Left renal pelvis (tissue), 4 donors: Measurements from ENCODE around the gene CAMKK1. TPM values are rescaled to one million over a fixed set of nuclear protein-coding genes. Genes with fewer than 3 reads are reported as not detected.
A peak's percentile ranks its signal among the peaks of the same experiment; 100 is the strongest.
"Not testable (repeated sequence)": the region's sequence is repeated elsewhere in the genome, so short reads cannot be mapped to it uniquely, and the experiment has no call there.

Experiments
- DNase-seq, 4 donors: peaks; one replicate each; pipeline ENCODE4 v3.0.0-alpha.2; 2013; ENCODE audit warnings: low read depth in 4 of 4, low spot score in 3 of 4
- polyA plus RNA-seq, 4 donors: library from polyadenylated mRNA; unstranded; fragments of 120-200 nt; gene quantifications; one replicate each; pipeline ENCODE4 v1.2.1, GENCODE V29; 2013; ENCODE audit not compliant: insufficient read length in 4 of 4

CAMKK1 gene
- polyA plus RNA-seq, 4 donors, result 3.2 to 5.5 (median 3.9) TPM

DNA sequence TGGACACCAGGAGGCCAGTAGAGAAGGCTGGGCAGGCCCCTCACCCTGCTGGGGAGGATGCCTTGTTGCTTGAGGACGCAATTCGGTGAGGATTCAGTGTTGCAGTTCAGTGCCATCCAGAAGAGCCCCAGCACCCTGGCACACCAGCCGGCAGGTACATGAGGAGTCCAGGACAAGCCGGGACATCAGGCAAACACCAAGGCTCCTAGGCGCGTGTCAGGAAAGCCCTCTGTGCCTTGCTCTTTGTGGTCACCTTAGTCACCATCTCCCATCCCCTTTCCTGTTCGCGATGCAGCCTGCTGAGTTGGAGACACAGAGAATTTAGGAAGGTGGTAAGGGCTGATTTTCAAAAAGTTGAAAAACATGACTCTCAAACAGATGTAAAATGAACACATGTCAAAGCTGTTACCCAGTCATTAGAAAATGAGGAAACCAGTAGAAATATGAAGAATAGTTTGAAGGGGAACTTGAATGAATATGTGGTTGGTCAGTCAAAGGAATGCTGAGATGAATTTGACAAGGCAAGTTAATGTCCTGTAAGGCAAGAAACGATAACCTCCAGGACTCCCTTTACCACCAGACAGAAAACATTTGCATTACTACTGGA lies 44.5 kb downstream of the CAMKK1 start:
- no peak for DNase-seq

DNA sequence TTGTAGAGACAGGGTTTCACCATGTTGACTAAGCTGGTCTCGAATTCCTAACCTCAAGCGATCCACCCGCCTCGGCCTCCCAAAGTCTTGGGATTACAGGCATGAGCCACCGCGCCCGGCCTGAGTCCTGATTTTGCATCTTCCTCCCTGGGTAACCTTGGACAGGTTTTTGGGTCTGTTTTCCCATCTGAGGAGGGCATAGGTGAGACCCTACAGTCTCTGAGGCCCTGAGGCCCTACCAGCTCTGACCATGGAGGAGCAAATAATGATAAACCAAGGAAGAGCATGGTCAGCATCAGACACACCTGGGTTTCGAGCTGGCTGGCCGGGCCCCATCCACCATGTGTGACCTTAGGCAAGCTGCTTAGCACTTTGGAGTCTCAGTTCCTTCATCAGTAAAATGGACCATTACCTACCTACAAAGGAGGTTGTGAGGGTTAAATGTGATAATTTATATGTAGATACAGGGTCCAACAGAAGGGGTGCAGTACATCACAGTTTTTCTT lies 45.6 kb downstream of the CAMKK1 start:
- DNase-seq, result no peak

DNA sequence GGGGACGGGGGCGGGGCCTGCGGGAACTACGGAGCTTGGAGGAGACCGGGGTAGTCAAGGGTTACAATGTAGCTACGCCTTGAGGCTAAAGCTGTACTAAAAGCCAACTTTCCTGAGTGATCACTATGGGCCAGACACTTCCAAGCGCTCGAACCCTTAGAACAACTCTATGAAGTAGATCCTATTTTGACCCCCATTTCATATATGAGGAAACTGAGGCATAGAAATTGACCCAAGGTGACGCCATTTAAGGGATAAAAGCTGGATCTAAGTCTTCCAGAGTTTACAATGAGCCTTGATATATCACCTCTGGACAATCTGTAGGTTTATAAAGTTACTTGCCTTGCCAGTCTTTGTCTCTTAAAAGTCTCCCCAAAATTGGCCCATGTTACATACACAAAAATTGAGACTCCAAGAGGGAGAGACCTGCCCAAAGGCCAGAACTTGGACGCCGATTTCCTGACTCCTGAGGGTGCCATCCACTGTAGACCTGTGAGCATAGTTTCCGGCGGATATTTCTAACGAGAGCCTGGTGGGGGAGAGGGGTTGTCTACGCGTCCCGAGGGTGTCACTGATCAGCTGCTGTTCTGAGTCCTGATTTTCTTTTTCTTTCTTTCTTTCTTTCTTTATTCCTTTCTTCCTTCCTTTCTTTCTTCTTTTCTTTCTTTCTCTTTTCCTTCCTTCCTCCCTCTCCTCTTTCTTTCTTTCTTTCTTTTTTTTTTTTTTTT lies 46.3 kb downstream of the CAMKK1 start:
- DNase-seq, result no peak

DNA sequence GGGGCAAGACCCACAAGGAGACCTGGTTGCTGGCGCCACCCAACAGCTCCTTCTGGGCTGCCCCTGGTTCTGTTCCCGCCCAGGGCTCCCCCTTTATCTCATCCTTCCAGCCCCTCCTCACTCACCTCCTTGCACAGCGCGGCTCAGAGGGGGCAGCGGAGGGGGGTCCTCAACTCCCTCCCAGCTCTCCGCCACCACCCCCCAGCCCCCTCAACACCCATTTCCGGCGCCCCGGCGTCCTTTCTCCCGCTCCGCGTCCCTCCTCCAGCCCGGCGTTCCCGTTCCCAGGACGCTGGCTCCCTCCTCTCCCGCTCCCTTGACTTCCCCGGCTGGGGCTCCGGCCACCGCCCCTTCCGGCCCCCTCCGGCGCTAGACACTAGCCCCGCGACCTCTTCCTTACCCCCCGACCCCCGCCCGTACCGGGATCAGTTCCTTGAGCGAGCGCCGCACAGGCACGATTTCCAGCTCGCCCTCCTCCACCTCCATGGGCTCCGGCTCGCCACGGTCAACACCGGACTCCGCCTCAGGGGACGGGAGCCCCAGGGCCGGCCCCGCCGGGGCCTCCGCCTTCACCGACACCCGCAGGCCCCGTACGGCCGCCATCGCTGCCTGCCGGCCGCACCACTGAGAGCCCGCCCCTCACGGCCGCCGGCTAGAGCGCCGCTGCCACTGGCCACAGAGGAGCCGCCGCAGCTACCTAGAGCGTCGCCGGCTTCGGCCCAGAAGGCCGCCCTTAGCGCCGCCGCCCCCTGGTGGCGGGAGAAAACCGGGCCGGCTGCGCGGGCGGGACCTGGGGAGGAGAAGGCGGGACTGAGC lies 47.0 kb downstream of the CAMKK1 start, which contains the start of gene NCBP3:
NCBP3 (minus strand) TSS at position 626 of the 816 bp plus-strand sequence; CDS start at position 603, 23 bp downstream.
- DNase-seq, result peak; percentile 78 to 88 (median 87)

DNA sequence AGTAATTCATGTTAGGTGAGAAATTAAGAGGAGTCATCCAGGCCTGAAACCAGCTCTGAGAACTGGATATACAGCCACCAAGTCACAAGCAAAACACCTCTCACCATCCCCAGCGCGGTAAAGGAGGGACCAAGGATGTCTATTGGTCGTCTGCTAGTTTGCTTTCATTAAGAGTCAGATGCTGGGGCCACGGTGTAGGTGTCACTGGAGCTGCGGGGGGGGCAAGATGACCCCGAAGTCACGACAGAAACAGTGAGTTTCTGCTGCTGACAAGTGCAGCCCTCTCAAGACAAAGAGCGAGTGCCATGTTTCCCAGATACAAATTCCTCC lies 47.6 kb downstream of the CAMKK1 start:
- DNase-seq, result peak in 1 of 4 donors; percentile 18

DNA sequence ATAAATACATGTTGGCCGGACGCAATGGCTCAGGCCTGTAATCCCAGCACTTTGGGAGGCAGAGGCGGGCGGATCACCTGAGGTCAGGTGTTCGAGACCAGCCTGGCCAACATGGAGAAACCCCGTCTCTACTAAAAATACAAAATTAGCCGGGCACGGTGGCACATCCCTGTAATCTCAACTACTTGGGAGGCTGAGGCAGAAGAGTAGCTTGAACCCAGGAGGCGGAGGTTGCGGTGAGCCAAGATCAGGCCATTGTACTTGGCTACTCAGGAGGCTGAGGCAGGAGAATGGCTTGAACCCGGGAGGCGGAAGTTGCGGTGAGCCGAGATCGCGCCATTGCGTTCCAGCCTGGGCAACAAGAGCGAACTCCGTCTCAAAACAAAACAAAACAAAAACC lies 48.3 kb downstream of the CAMKK1 start:
- DNase-seq, result not testable (repeated sequence)

DNA sequence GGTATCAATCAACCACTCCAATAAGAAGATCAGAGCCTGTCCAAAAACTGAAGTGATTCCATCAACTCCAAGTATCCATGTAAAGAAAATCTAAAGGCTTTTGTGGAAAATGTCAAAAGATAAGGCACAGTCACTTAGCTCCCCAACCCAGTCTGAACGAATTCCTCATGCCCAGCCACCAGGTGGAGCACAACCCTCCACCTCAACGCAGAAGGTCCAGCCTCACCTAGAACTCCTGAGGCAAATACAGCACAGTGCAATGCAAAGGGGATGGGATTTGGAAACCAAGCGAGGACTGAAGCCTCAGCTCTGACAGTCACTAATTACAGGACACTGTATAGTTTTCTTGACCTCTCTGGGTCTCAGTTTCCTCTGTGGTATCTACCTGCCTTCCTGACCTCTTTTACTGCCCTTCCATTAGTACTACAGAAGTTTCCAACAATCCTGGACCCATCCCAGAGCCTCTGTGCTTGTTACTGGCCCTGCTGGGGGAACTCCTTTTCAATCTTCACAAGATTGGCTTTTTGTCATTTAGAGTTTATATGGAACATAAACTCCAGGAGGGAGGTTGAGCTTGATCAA lies 48.8 kb downstream of the CAMKK1 start:
- DNase-seq, result no peak

DNA sequence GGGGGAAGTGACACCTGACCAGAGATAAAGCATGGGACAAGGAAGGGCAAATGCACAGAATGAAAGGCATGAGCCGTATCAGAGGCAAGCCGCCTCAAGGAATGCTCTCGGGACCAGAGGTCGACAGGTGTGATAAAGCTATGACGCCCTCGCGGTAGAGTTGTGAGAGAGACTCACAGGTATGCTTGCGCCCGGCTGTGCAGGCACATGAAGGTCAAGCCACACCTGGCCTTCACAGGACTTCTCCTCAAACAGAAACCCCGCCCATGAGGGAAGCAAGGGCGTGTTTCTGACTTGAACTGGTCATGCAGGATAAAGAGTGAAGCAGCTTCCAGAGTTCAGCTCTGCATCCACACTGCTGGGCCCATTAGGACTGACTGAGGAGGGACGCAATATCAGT lies 54.6 kb downstream of the CAMKK1 start:
- no peak for DNase-seq

DNA sequence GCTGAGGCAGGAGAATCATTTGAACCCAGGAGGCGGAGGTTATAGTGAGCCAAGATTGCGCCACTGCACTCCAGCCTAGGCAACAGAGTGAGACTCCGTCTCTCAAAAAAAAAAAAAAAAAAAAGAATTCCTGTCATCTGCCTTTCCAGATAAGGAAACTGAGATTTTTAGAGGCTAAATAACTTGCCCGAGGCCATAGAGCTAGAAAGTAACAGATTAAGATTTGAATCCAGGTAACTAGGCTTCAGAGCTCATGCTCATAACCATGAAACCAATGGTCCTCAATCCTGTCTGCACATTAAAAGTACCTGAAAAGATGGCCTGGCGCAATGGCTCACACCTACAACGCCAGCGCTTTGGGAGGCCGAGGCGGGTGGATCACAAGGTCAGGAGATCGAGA lies 56.3 kb downstream of the CAMKK1 start:
- no peak for DNase-seq

DNA sequence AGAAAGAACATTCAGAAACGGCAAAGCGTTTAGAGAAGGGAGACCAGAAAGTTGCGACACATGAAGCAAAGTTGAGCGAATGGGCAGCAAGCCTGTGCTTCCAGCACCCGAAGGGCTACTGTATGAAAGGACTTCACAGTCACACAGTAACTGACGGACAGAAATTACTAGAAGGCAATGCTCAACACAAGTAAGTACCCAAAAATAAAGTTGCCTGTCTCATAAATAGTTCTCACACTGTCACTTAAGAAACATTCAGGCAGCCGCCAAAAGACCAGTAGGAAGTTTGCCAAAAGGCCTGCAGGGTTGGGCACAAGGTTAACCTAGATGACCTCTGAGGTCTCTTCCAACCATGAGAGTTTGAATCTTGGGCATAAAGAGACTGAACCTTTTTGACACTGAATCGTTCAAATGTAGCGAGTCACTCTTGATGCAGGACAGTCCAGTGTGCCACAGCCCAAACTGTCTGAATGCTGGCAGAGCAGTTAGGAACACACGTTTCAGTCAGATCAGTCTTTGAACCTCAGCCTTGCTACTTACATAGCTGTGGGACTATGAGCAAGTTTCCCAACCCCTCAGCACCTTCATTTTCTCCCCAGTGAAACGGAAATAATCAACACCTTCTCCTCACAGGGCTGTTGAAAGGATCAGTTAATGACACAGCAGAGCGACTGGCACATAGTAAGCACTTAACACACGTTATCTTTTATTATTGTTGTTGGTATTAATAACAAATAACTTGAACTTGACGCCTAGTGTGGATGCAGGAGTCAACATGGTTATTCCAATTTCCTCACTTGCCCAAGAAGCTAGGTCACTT lies 57.2 kb downstream of the CAMKK1 start:
- DNase-seq, result no peak

DNA sequence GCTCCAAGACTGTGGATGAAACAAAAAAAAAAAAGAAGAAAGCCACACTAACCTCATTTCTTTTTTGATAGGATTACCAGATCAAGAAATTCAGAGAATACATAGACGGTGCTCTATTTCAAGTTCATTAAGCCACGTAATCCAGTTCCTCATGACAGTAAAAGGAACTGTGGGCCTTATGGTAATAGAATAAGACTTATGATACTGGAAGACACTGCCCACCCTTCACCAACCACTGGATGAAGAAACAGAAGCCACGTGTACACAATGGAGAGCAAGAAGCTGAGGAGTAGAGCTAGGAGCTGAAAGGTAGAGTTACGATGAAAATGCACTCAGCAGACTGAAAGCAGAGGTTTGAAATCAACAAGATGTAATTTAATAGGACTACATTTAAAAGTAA lies 58.0 kb downstream of the CAMKK1 start:
- DNase-seq, result no peak

DNA sequence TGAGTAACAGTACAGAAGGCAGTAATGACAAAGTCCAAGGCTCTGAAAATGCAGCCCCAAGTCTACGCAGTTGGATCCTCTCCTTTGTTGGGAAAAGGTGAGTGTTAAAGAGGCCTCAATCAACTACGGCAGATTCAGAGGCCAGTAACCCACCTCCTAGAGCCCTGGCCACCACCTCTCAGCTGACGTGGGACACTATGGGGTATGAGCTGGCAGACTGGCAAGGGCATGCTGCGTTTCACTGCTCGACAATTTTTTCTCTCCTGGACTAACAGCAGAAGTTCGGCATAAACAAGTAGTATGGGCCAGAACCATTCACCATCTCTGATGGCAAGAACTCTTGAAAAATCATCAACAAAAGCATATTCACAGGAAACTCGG lies 64.0 kb downstream of the CAMKK1 start:
- DNase-seq, result no peak

DNA sequence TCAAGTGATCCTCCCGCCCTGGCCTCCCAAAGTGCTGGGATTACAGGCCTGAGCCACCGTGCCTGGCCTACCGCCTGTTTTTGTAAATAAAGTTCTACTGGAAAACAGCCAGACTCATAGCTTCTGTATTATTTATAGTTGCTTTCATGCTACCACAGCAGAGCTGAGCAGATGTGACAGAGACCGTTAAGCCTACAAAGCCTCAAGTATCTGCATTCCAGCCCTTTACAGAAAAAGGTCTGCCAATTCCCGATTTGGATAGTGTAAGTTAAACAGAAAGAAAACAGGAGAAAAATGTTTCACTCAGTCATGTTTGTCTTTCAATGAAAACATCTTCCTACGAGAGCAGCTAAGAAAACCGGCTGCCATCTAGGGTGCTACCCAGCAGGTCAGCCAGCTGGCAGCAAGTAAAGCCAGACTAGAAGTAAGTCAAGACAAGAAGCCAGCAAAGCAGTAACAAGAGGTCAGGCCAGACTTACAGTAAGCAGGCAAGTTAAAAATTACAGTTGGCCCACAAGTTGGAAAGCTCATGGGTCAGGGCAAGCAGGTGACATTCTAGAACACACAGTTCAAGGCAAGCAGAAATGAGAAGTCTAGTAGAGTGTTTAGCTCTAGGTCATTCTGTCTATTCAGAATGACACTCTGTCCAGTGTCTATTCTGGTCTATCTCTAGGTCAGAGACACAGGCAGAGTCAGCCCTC lies 64.6 kb downstream of the CAMKK1 start:
- DNase-seq, result no peak

DNA sequence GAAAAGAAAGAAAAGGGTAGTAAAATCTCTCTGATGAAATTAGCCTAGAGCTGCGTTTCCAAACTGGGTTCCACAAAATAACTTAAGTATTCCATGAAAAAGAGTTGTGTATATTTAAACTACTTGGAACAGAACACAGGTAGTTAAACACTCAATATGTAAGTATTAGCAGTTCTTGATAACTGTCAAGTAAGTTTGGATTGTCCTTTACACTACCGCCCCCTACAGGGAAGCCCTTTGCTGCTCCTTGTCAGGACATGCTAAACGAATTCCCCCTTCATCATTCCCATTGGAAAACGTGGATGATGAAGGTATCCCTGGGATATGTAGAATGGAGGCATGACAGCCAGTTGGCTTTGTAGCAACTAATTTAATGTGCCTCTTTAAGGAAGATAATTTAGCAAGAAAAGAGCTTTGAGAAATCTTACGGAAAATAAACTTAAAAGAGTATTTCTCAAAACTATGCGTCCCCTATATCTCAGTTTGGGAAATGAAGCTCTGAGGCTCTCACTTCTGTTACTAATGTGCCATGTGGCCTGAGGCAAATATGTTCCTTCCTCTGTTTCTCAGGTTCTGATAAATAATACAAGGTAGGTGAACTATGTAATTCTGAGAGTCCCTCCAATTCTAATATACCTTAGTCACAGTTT lies 65.6 kb downstream of the CAMKK1 start:
- no peak for DNase-seq

DNA sequence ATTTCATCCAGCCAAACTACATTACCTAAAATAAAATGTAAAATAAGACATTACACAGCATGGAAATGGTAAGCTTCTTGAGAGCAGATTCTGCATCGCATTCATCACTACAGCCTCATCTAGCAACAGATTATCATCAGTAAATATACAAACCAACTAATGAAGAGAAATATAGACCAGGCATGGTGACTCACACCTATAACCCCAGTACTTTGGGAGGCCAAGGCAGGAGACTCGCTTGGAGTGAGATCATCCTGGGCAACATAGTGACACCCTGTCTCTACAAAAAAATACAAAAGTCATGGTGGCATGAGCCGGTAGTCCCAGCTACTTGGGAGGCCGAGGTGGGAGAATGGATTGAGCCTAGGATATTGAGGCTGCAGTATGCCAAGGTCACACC lies 66.7 kb downstream of the CAMKK1 start:
- DNase-seq, result no peak

DNA sequence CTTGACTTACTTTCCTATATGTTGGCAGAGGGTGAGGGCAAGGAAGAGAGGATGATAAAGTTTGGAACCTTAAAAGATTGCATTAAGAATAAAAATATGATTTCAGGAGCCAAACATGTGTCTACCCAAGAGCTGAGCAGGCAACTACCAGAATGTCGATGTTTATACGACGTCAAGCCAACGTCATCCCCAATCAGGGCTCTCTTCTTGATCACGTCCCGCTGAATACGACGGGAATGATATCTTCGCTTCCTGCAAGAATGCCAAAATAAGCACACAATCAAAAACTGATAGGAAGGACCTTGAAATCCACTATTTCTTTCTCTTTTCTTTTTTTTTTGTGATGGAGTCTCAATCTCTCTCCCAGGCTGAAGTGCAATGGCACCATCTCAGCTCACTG lies 71.8 kb downstream of the CAMKK1 start:
- DNase-seq, result no peak

DNA sequence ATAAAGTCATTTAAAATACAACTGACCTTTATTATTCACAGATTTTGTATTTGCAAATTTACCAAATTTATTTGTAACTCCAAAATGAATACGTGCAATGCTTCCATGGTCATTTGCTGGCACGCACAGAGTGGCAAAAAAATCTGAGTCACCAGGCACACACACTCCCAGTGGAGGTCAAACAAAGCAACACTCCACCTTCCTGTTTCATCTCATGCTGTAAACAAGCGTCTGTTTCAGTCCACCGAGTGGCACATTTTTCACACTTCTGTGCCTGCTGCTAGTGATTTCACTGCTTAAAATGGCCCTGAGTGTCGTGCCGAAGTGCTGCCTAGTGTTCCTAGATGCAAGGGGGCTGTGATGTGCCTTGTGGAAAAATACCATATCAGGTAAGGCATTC lies 74.1 kb downstream of the CAMKK1 start:
- DNase-seq, result no peak

DNA sequence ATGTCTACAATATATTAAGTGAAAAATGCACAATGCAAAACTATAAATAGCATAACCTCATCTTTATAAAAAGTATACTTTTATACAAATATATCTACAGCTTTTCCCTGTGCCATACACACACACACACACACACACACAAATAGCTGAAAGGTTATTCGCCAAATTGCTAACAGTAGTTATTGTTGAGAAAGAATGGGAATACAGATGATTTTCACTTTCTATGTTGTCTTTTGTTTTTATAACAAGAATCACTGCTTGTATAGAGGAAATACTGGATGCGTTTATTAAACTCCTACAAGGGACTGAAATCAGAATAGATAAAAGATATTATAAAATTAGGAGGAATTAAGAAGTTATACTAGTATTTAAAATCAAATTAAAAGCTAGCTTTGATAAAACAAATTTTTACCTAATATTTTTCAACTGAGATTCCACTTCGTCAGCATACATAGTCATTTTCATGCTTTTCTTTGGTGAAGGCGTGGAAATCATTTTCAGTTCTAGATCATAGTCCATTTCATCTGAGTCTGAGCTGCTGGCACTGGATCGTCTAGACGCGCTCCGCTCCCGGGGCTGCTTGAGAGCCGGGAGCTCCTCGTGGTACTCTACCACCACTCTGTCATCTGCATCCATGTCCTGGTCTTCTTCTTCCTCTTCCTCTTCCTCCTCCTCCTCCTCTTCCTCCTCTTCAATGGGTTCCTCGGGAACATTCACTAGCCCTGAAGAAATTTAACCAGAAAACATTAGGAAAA lies 74.8 kb downstream of the CAMKK1 start:
- DNase-seq, result no peak

DNA sequence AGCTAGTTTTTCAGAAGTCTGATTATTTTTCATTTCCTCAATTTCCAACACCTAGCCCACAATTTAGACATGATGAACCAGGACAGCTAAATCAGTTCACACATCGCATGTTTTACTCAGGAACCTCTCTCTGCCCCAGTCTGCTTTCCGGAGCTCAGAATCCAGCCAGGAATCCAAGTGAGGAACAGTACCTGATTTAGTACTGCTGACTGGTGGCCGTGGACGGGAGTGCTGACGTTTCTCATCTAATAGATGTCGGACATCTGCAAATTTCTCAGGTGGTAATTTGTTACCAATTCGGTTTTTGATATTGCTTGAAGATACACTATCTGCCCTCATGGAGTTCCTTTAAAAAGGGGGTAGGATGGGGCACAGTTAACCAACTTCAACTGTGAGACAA lies 76.9 kb downstream of the CAMKK1 start:
- DNase-seq, result no peak
